Placental pericyte (primary cell): Measurements from ENCODE around the gene SYMPK. TPM values are rescaled to one million over a fixed set of nuclear protein-coding genes. Genes with fewer than 3 reads are reported as not detected.

ENCODE experiments used
- total RNA-seq: library from RNA; depleted of rRNA; stranded (reverse); fragments of >200 nt; gene quantifications from 2 replicates; pipeline ENCODE4 v1.2.3, GENCODE V29; 2012

SYMPK gene
- 46.2 and 50.8 TPM in 2 replicates for total RNA-seq

DNA sequence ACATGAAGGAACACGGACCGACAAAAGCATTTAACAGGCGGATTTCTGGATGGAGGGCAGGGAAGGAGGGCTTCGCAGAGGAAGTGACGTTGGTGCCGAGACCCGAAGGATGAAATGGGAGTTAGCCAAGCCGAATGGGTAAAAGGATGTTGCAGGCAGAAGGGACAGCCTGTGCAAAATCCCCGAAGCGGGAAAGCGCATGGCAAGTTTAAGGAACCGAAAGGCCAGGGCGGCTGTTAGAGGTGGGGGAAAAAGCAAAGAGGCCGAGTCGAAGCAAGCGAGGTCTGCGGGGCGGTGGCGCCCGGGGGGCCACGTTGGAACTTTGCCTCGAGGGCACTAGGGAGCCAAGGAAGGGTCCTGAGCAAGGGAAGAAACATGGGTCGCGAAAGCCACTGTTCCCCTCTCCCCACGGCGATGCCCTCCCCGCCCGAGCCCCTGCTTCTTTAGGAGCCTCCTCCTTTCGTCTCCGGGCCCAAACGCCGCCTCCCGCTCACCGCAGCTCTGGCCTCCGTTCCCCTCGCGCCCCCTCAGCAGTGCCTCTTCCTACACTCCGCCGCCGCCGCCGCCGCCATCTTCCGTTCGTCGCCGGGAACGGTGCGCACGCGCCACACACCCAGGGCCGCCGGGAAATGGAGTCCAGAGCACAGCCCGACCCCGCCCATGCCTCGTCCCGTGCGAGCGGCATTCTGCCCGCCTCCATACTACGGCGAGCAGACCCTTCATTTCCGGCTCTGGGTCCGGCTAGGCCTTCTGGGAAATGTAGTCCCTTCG is at the start of gene SYMPK:
SYMPK (minus strand) TSS at position 584 of the 771 bp plus-strand sequence. CDS start 8,652 bp downstream, outside the sequence.

GRCh38 chr19:45901912-45902650 is 39.1 kb upstream of the SYMPK start, which contains the start of gene MYPOP:
Gene MYPOP, minus strand, starts transcription at chr19:45902613. Its CDS starts 840 bp downstream, at chr19:45901773.

DNA sequence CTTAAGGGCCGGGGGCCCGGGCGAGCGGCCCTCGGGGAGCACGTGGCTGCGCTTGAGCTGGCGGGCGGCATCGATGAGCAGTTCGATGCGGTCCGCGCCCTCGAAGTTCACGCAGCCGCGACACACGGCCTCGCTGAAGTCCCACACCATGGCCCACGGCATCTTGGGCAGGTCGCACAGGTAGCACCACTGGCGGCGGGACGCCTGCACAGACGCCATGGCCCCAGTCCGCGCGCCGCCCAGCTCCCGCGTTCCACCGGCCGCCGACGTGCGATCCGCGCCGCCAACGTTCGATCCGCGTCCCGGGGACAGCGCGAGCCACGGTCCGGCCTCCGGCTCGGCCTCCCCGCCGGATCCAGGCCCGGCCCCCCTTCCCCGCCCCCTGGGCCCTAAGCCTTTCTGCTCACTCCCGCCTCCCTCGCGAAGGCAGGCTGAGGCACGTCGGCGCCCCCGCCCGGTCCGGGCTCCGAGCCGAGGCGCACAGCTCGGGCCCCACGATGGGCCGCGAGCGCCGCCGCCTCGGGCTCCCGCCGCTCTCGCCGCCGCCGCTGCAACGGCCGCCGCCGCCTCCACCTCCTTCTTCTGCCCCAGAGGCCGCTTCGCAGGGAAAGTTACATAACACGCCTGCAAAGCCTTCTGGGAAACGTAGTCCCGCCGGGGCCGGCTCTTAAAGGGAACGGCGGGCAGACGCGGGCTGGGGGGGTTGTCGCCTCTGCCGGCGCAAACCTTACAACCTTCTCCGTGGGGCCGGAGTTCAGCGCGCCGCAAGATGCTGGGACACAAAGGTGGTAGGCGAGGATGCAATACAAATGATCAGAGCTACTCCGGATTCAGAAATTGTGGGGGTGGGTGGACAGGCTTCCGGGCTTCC is 22.8 kb upstream of the SYMPK start, which contains the start of gene IRF2BP1:
IRF2BP1 (minus strand) TSS at position 586 of the 871 bp plus-strand sequence; CDS start at position 219, 367 bp downstream.

GRCh38 chr19:45863840-45864628 is 1.1 kb upstream of the SYMPK start, which contains the start of gene FOXA3:
Gene FOXA3, plus strand, starts transcription at chr19:45864326. Its CDS starts 131 bp downstream, at chr19:45864457.

GRCh38 chr19:45814851-45815480 is 48.0 kb downstream of the SYMPK start, which contains the start of gene RSPH6A:
Gene RSPH6A, minus strand, starts transcription at chr19:45815308. Its CDS starts 132 bp downstream, at chr19:45815176.

GRCh38 chr19:45792470-45793177 is 70.3 kb downstream of the SYMPK start, which contains the start of gene DMWD:
Gene DMWD, minus strand, starts transcription at chr19:45792845. Its CDS starts 89 bp downstream, at chr19:45792756.

DNA sequence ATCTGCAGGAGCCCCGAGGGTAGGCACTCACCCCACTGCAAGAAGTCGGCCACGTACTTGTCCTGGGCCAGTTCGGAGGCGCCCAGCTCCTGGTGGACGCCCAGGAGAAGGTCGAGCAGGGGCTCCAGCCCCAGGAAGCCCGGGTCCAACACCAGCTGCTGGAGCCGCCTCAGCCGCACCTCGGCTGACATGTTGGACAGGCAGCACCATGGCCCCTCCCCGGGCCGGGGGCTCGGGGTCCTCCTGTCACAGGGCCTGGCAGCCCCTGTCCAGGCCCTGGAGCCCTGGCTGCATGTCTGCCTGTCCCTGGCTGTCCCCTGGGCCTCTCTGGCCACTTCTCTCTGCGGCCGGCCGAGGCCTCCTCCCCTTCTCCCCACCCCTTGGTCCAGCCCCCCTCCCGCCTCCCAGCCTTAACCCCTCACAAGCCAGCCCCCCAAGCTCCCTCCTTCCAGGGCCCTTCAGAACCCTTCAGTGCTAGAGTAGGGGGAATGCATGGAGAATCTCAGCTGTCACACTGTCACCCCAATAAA is 80.7 kb downstream of the SYMPK start, which contains the start of gene DMPK:
DMPK (minus strand) TSS at position 329 of the 530 bp plus-strand sequence; CDS start at position 191, 138 bp downstream.

GRCh38 chr19:45768984-45769782 is 93.8 kb downstream of the SYMPK start, which contains the start of gene SIX5:
Gene SIX5, minus strand, starts transcription at chr19:45769252. Its CDS starts 408 bp downstream, at chr19:45768844.

Other genes starting within 250 kb of the SYMPK start
- gene EML2, start 223.8 kb downstream of the SYMPK start, total RNA-seq: 42.9 and 56.2 TPM in 2 replicates
- not detected in 2 replicates for gene GIPR, start 194.9 kb downstream of the SYMPK start, total RNA-seq
- 157 and 234 TPM in 2 replicates for gene SNRPD2, start 171.2 kb downstream of the SYMPK start, total RNA-seq
- gene QPCTL, start 170.5 kb downstream of the SYMPK start, total RNA-seq: 20.6 and 29.8 TPM in 2 replicates
- 6.6 and 10.5 TPM in 2 replicates for gene FBXO46, start 132.3 kb downstream of the SYMPK start, total RNA-seq
- under 0.01 TPM in 1 of 2 replicates, not detected in the other for gene MEIOSIN, start 129.7 kb downstream of the SYMPK start, total RNA-seq
- 9.7 and 10.1 TPM in 2 replicates for gene SIX5, start 93.9 kb downstream of the SYMPK start, total RNA-seq
- gene DMPK, start 80.7 kb downstream of the SYMPK start, total RNA-seq: 26.9 and 29.5 TPM in 2 replicates
- gene DMWD, start 70.3 kb downstream of the SYMPK start, total RNA-seq: 44.9 and 84.2 TPM in 2 replicates
- gene RSPH6A, start 47.8 kb downstream of the SYMPK start, total RNA-seq: 0.22 and 0.43 TPM in 2 replicates
- gene FOXA3, start 1.2 kb upstream of the SYMPK start, total RNA-seq: not detected in 2 replicates
- 26.7 and 39.1 TPM in 2 replicates for gene IRF2BP1, start 23.0 kb upstream of the SYMPK start, total RNA-seq
- 1.9 and 2.0 TPM in 2 replicates for gene MYPOP, start 39.5 kb upstream of the SYMPK start, total RNA-seq
- gene NANOS2, start 51.6 kb upstream of the SYMPK start, total RNA-seq: not detected in 2 replicates
- gene NOVA2, start 110.7 kb upstream of the SYMPK start, total RNA-seq: under 0.01 TPM in 1 of 2 replicates, not detected in the other
- 3.9 and 11.3 TPM in 2 replicates for gene CCDC61, start 132.3 kb upstream of the SYMPK start, total RNA-seq
- gene PGLYRP1, start 159.9 kb upstream of the SYMPK start, total RNA-seq: not detected in 2 replicates
- 0.14 TPM in 1 of 2 replicates, not detected in the other for gene IGFL4, start 177.9 kb upstream of the SYMPK start, total RNA-seq